ENCODE data around the gene IL25. TPM values are rescaled to one million over a fixed set of nuclear protein-coding genes. Genes with fewer than 3 reads are reported as not detected.

IL25 gene
- total and polyA plus RNA-seq, 8 donors: not detected

DNA sequence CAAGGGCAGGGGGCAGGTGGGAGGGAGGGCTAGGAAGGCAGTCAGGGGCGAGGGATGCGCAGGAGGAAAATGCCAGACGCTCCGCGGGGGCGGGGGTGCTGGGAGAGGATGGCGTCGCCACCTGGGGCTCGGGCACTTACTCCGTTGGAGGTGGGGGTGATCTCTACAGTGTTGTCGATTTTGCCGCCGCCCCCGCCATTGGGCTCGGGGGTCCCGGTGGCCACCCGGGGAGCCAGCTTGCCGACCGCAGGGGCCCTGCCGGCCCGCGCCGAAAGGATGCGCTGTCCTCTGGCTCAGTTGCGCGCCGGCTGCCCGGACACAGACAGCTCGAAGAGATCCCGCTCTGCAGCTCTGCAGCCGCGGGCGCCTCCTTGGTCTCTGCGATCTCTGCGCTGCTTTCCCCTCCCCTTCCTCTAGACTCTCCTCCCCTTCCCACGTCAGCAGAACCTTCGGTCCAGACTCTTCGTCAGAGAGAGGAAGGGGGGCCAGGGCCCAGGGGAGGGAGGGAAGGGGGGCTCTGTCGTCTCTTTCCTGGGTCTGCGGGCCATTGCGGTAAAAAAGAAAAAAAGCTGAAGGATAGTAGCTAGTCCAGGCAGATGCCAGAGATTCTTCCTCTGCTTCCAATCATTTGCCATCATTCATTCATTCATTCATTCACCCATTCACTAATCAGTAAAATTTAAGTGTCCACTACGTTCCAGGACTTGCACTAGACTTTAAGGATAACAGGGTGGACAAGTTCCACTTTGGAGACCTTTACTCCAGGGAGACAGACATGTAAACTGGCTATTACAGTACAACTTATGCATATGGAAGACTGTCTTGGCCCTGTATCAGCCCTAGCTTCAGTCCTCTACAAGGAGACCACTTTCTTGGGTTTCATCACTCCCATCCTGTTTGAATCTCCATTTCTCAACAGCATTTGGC lies 19.8 kb upstream of the IL25 start, which contains the start of gene SLC22A17:
Gene SLC22A17 (minus strand): TSS at position 382 of the 927 bp plus-strand sequence.
- peak within 1 kb of the TSS; percentile 11 to 72 (median 29) for H3K27ac ChIP-seq
- H3K4me1 ChIP-seq: peaks cover 9 to 21% (median 18%) of the 10 kb centered on the region in 4 donors
- peaks cover 0 to 17% (median 8%) of the 10 kb centered on the region in 4 donors for H3K36me3 ChIP-seq
- 1 to 3% (median 2%) methylated on average over 39 to 42 of the region's 42 CpGs for WGBS, 5 donors
- H3K9me3 ChIP-seq: no peaks in the 10 kb centered on the region
- intact Hi-C loops (cut with DNase I; ENCODE audit: low total_unique reads): no loop called here
- DNase-seq: peak; percentile 65 to 95
- peak within 1 kb of the TSS; percentile 47 to 71 (median 58) for H3K4me3 ChIP-seq
- TF ChIP-seq EP300 (IDR thresholded peaks at IDR 0.05) (no peak), POLR2A (IDR thresholded peaks at IDR 0.05) (peak in 1 of 4 donors; percentile 42), POLR2AphosphoS5 (IDR thresholded peaks at IDR 0.05) (peak; percentile 68 to 86 (median 74))
- TF ChIP-seq, protein P1, sequence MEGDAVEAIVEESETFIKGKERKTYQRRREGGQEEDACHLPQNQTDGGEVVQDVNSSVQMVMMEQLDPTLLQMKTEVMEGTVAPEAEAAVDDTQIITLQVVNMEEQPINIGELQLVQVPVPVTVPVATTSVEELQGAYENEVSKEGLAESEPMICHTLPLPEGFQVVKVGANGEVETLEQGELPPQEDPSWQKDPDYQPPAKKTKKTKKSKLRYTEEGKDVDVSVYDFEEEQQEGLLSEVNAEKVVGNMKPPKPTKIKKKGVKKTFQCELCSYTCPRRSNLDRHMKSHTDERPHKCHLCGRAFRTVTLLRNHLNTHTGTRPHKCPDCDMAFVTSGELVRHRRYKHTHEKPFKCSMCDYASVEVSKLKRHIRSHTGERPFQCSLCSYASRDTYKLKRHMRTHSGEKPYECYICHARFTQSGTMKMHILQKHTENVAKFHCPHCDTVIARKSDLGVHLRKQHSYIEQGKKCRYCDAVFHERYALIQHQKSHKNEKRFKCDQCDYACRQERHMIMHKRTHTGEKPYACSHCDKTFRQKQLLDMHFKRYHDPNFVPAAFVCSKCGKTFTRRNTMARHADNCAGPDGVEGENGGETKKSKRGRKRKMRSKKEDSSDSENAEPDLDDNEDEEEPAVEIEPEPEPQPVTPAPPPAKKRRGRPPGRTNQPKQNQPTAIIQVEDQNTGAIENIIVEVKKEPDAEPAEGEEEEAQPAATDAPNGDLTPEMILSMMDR (IDR thresholded peaks at IDR 0.05): no peak
- H3K27me3 ChIP-seq: peaks cover 0 to 29% (median 21%) of the 10 kb centered on the region in 3 donors

DNA sequence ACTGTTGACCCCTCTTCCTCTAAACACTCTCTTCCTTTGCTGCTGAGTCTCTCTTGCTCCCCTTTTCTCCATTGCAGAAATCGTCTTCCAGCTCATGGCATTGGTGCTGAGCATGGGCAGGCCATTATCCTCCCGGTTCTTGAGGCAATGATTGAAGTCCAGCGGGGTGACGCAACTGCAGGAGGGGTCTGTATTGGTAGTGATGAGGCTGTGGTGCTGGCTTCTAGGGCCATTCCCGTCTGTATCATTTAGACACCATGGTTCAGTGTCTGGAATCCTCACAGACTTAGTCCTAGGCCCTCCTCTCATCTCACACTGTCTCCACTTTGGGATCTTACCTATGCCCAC lies 19.2 kb upstream of the IL25 start:
- H3K27ac ChIP-seq: peak overlapping the region in 2 of 5 donors; percentile 11 to 72
- intact Hi-C loops (cut with DNase I; ENCODE audit: low total_unique reads): no loop called here
- peaks cover 0 to 29% (median 21%) of the 10 kb centered on the region in 3 donors for H3K27me3 ChIP-seq
- TF ChIP-seq, protein P1 (IDR thresholded peaks at IDR 0.05): no peak
- TF ChIP-seq POLR2A (IDR thresholded peaks at IDR 0.05) (no peak), EP300 (IDR thresholded peaks at IDR 0.05) (no peak), POLR2AphosphoS5 (IDR thresholded peaks at IDR 0.05) (no peak)
- no peak overlapping the region for H3K4me3 ChIP-seq
- peaks cover 9 to 23% (median 18%) of the 10 kb centered on the region in 4 donors for H3K4me1 ChIP-seq
- peaks cover 0 to 21% (median 8%) of the 10 kb centered on the region in 4 donors for H3K36me3 ChIP-seq
- H3K9me3 ChIP-seq: no peaks in the 10 kb centered on the region
- WGBS, 5 donors: 58 to 79% (median 74%) methylated on average over 5 of the region's 5 CpGs
- no peak for DNase-seq

GRCh38 chr14:23354990-23355389 lies 17.6 kb upstream of the IL25 start:
- no peak for DNase-seq
- H3K36me3 ChIP-seq: peaks cover 0 to 35% (median 12%) of the 10 kb centered on the region in 4 donors
- no peak overlapping the region for H3K4me3 ChIP-seq
- H3K9me3 ChIP-seq: no peaks in the 10 kb centered on the region
- H3K27ac ChIP-seq: no peak overlapping the region
- peaks cover 0 to 29% (median 21%) of the 10 kb centered on the region in 3 donors for H3K27me3 ChIP-seq
- TF ChIP-seq POLR2A (IDR thresholded peaks at IDR 0.05) (no peak), POLR2AphosphoS5 (IDR thresholded peaks at IDR 0.05) (no peak), EP300 (IDR thresholded peaks at IDR 0.05) (no peak)
- TF ChIP-seq, protein P1 (IDR thresholded peaks at IDR 0.05): no peak
- peaks cover 9 to 29% (median 19%) of the 10 kb centered on the region in 4 donors for H3K4me1 ChIP-seq
- intact Hi-C loops (cut with DNase I; ENCODE audit: low total_unique reads): no loop called here
- WGBS, 5 donors: 76 to 85% (median 83%) methylated on average over 6 of the region's 6 CpGs

DNA sequence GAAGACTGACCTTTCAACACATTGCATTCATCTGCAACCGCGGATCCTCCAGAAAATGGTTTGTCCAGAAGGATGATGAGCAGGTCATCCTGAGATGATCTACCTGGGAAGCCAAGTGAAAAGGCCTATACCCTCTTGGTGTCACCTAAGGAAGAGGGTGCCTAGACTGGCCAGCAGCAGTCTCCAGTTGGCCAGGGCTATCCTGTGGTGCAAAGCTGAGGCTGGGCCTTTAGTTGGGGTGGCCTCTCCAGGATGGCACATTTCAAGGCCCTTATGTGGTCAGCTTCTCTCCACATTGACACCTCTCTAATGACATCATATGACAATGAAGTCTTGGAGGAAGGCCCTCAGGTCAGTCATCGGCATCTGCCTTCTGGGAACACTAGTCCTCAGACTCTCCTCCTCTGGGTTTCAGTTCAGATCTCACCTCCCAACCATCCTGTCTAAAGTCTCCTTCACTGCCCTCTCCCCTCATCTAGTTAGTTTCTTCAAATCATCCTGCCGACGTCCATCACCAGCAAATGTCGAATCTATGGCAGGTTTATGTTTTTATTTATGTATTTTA lies 16.7 kb upstream of the IL25 start:
- intact Hi-C loops (cut with DNase I; ENCODE audit: low total_unique reads): no loop called here
- no peak overlapping the region for H3K4me3 ChIP-seq
- H3K27ac ChIP-seq: no peak overlapping the region
- no peak for TF ChIP-seq EP300 (IDR thresholded peaks at IDR 0.05)
- TF ChIP-seq, protein P1 (IDR thresholded peaks at IDR 0.05): no peak
- no peak for TF ChIP-seq POLR2AphosphoS5 (IDR thresholded peaks at IDR 0.05)
- TF ChIP-seq POLR2A (IDR thresholded peaks at IDR 0.05): no peak
- no peaks in the 10 kb centered on the region for H3K9me3 ChIP-seq
- H3K27me3 ChIP-seq: peaks cover 0 to 29% (median 21%) of the 10 kb centered on the region in 3 donors
- WGBS, 5 donors: 86 to 91% (median 89%) methylated on average over 6 of the region's 6 CpGs
- DNase-seq: no peak
- H3K36me3 ChIP-seq: peaks cover 0 to 40% (median 14%) of the 10 kb centered on the region in 4 donors
- H3K4me1 ChIP-seq: peaks cover 9 to 37% (median 23%) of the 10 kb centered on the region in 4 donors

Data from stomach (tissue), 9 donors.